Measurements from ENCODE around the gene LRWD1. TPM values are rescaled to one million over a fixed set of nuclear protein-coding genes. Genes with fewer than 3 reads are reported as not detected.
"Not testable (repeated sequence)": the region's sequence is repeated elsewhere in the genome, so short reads cannot be mapped to it uniquely, and the experiment has no call there.

LRWD1 gene
- total RNA-seq, 1 donor from 2014 or later, result 16.1 TPM

- H3K27me3 Mint-ChIP-seq (ENCODE audit: low read depth); H3K4me1 Mint-ChIP-seq (ENCODE audit: low read depth); H3K36me3 Mint-ChIP-seq (ENCODE audit: low read depth); H3K4me3 Mint-ChIP-seq (ENCODE audit: unreplicated experiment); H3K9me3 Mint-ChIP-seq (ENCODE audit: low read depth); DNase-seq (ENCODE audit: low spot score); H3K27ac Mint-ChIP-seq (ENCODE audit: unreplicated experiment): not testable (repeated sequence)
Measured at GRCh38 chr7:102493220-102493935, 28.6 kb downstream of the LRWD1 start.

- H3K9me3 Mint-ChIP-seq (ENCODE audit: low read depth); H3K4me1 Mint-ChIP-seq (ENCODE audit: low read depth); DNase-seq (ENCODE audit: low spot score); H3K4me3 Mint-ChIP-seq (ENCODE audit: unreplicated experiment); H3K27ac Mint-ChIP-seq (ENCODE audit: unreplicated experiment); H3K27me3 Mint-ChIP-seq (ENCODE audit: low read depth); H3K36me3 Mint-ChIP-seq (ENCODE audit: low read depth): not testable (repeated sequence)
Measured at GRCh38 chr7:102494026-102494425, 29.2 kb downstream of the LRWD1 start.

GRCh38 chr7:102494473-102495149 is 29.8 kb downstream of the LRWD1 start:
- not testable (repeated sequence) for H3K4me1 Mint-ChIP-seq (ENCODE audit: low read depth); DNase-seq (ENCODE audit: low spot score); H3K27ac Mint-ChIP-seq (ENCODE audit: unreplicated experiment); H3K27me3 Mint-ChIP-seq (ENCODE audit: low read depth); H3K9me3 Mint-ChIP-seq (ENCODE audit: low read depth); H3K4me3 Mint-ChIP-seq (ENCODE audit: unreplicated experiment); H3K36me3 Mint-ChIP-seq (ENCODE audit: low read depth)

DNA sequence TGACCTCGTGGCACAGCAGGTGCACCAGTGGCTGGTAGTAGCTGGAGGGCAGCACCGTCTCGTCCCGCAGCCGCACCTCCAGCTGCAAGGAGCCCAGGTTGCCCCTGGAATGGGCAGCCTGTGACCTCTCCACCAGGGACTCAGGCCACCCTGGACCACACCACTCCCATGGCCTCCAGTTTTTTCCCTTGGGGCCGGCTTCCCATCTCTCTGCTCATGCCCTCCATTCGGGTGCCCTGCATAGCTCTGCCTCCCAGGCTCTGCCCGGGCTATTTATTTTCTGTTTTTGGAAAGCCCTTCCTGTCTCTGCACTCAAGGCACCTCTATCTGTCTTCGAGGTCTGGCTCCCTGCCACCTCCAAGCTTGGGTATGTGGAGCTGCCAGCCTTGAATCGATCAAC is 32.1 kb downstream of the LRWD1 start:
- H3K4me3 Mint-ChIP-seq (ENCODE audit: unreplicated experiment); DNase-seq (ENCODE audit: low spot score); H3K4me1 Mint-ChIP-seq (ENCODE audit: low read depth); H3K36me3 Mint-ChIP-seq (ENCODE audit: low read depth); H3K9me3 Mint-ChIP-seq (ENCODE audit: low read depth); H3K27ac Mint-ChIP-seq (ENCODE audit: unreplicated experiment); H3K27me3 Mint-ChIP-seq (ENCODE audit: low read depth): not testable (repeated sequence)

DNA sequence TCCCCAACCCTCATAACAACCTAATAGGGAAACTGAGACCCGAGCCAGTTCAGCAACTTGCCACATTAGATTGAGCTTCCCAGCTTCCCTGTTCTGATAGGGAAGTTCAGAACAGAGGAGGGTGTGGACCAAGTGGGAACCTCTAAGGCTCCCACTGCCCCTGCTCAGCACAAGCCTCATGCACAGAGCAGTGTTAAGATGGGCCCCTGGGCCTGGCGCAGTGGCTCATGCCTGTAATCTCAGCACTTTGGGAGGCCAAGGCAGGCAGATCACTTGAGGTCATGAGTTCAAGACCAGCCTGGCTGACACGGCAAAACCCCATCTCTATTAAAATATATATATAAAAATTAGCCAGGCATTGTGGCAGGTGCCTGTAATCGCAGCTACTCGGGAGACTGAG is 32.5 kb downstream of the LRWD1 start:
- H3K36me3 Mint-ChIP-seq (ENCODE audit: low read depth); H3K9me3 Mint-ChIP-seq (ENCODE audit: low read depth); H3K4me3 Mint-ChIP-seq (ENCODE audit: unreplicated experiment); H3K4me1 Mint-ChIP-seq (ENCODE audit: low read depth); H3K27me3 Mint-ChIP-seq (ENCODE audit: low read depth); DNase-seq (ENCODE audit: low spot score); H3K27ac Mint-ChIP-seq (ENCODE audit: unreplicated experiment): not testable (repeated sequence)

GRCh38 chr7:102498321-102498720 is 33.5 kb downstream of the LRWD1 start:
- H3K27me3 Mint-ChIP-seq (ENCODE audit: low read depth); H3K36me3 Mint-ChIP-seq (ENCODE audit: low read depth); H3K4me1 Mint-ChIP-seq (ENCODE audit: low read depth); H3K27ac Mint-ChIP-seq (ENCODE audit: unreplicated experiment); DNase-seq (ENCODE audit: low spot score); H3K9me3 Mint-ChIP-seq (ENCODE audit: low read depth); H3K4me3 Mint-ChIP-seq (ENCODE audit: unreplicated experiment): not testable (repeated sequence)

DNA sequence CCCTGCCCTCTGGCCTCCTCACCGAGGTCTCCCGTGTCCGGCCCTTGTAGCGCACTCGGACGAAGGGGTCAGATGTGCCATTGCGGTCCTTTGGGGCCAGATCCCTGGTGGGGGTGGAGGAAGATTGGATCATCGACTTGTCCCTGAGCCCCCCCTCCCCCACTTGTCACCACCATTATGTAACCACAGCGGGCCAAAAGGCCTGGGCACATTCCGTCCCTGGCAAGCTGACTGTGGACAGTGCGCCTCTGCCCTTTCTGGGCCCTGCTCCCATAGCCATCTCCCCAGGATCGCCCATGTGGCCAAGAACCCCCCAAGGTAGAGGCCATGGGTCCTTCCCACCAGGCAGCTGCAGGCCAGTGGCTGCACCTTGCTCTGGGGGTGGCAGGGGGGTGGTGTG is 38.4 kb downstream of the LRWD1 start:
- DNase-seq (ENCODE audit: low spot score); H3K4me3 Mint-ChIP-seq (ENCODE audit: unreplicated experiment); H3K27ac Mint-ChIP-seq (ENCODE audit: unreplicated experiment); H3K27me3 Mint-ChIP-seq (ENCODE audit: low read depth); H3K36me3 Mint-ChIP-seq (ENCODE audit: low read depth); H3K9me3 Mint-ChIP-seq (ENCODE audit: low read depth); H3K4me1 Mint-ChIP-seq (ENCODE audit: low read depth): not testable (repeated sequence)

- not testable (repeated sequence) for H3K4me3 Mint-ChIP-seq (ENCODE audit: unreplicated experiment); H3K27me3 Mint-ChIP-seq (ENCODE audit: low read depth); H3K36me3 Mint-ChIP-seq (ENCODE audit: low read depth); H3K4me1 Mint-ChIP-seq (ENCODE audit: low read depth); DNase-seq (ENCODE audit: low spot score); H3K9me3 Mint-ChIP-seq (ENCODE audit: low read depth); H3K27ac Mint-ChIP-seq (ENCODE audit: unreplicated experiment)
Measured at GRCh38 chr7:102505298-102506185, 40.8 kb downstream of the LRWD1 start.

GRCh38 chr7:102507410-102508088 is 42.8 kb downstream of the LRWD1 start:
- not testable (repeated sequence) for DNase-seq (ENCODE audit: low spot score); H3K36me3 Mint-ChIP-seq (ENCODE audit: low read depth); H3K9me3 Mint-ChIP-seq (ENCODE audit: low read depth); H3K4me3 Mint-ChIP-seq (ENCODE audit: unreplicated experiment); H3K4me1 Mint-ChIP-seq (ENCODE audit: low read depth); H3K27me3 Mint-ChIP-seq (ENCODE audit: low read depth); H3K27ac Mint-ChIP-seq (ENCODE audit: unreplicated experiment)

GRCh38 chr7:102510575-102510974 is 45.8 kb downstream of the LRWD1 start:
- not testable (repeated sequence) for H3K4me3 Mint-ChIP-seq (ENCODE audit: unreplicated experiment); H3K9me3 Mint-ChIP-seq (ENCODE audit: low read depth); DNase-seq (ENCODE audit: low spot score); H3K27me3 Mint-ChIP-seq (ENCODE audit: low read depth); H3K27ac Mint-ChIP-seq (ENCODE audit: unreplicated experiment); H3K4me1 Mint-ChIP-seq (ENCODE audit: low read depth); H3K36me3 Mint-ChIP-seq (ENCODE audit: low read depth)

GRCh38 chr7:102511860-102512522 is 47.2 kb downstream of the LRWD1 start:
- not testable (repeated sequence) for H3K27ac Mint-ChIP-seq (ENCODE audit: unreplicated experiment); H3K4me3 Mint-ChIP-seq (ENCODE audit: unreplicated experiment); H3K4me1 Mint-ChIP-seq (ENCODE audit: low read depth); H3K9me3 Mint-ChIP-seq (ENCODE audit: low read depth); H3K36me3 Mint-ChIP-seq (ENCODE audit: low read depth); DNase-seq (ENCODE audit: low spot score); H3K27me3 Mint-ChIP-seq (ENCODE audit: low read depth)

Measured in chondrocyte (in vitro differentiated cells).